IMR-90 (cell line): ENCODE results near the gene LTBP2. TPM values are rescaled to one million over a fixed set of nuclear protein-coding genes. Genes with fewer than 3 reads are reported as not detected.

Experiments
- ATAC-seq: fragments of 200-7000 bp; cut with Tn5 transposase; 2 replicates; pipeline ENCODE4 v1.9.1; 2020; ENCODE audit warnings: low read depth, mild to moderate bottlenecking, moderate library complexity
- BruUV-seq: library from RNA; stranded (reverse); fragments of 400-500 nt; replicated peaks from 2 replicates; lab custom pipeline; 2021; lab: Mats Ljungman, UMichigan
- CTCF ChIA-PET: fragments of 300-600 bp; formaldehyde crosslinking; extraction: SDS; loops from one replicate; lab custom pipeline; 2021; ENCODE audit warnings: antibody characterized with exemption; lab: Yijun Ruan, JAX
- POLR2A ChIA-PET: fragments of 300-600 bp; sonication (Branson Sonifier 250); formaldehyde crosslinking; loops from one replicate; lab custom pipeline; 2022; ENCODE audit warnings: antibody characterized with exemption; ENCODE audit not compliant: unreplicated experiment; lab: Charles Lee
- DNase-seq: peaks from one replicate; pipeline ENCODE4 v3.0.0; 2013
- H2AFZ ChIP-seq: replicated peaks from 2 replicates; pipeline ENCODE3; 2013; ENCODE audit warnings: low read length, mild to moderate bottlenecking; ENCODE audit not compliant: poor library complexity
- H2AK5ac ChIP-seq: 2 replicates; pipeline ENCODE4 v1.6.1; 2013; ENCODE audit warnings: low read depth, low read length, inconsistent platforms
- H2AK9ac ChIP-seq: replicated peaks from 2 replicates; pipeline ENCODE3; 2013; ENCODE audit warnings: mild to moderate bottlenecking, low read depth, low read length, moderate library complexity; ENCODE audit not compliant: poor library complexity
- H2BK120ac ChIP-seq: 2 replicates; pipeline ENCODE4 v1.6.1; 2013; ENCODE audit warnings: low read depth, low read length, inconsistent platforms
- H2BK15ac ChIP-seq: 3 replicates; pipeline ENCODE4 v1.6.1; 2013; ENCODE audit warnings: low read depth, low read length, inconsistent platforms
- H2BK20ac ChIP-seq: 2 replicates; pipeline ENCODE4 v1.6.1; 2013; ENCODE audit warnings: low read depth, mild to moderate bottlenecking, inconsistent platforms, low read length, moderate library complexity
- H2BK5ac ChIP-seq: 2 replicates; pipeline ENCODE4 v1.6.1; 2013; ENCODE audit warnings: mild to moderate bottlenecking, low read depth, low read length, inconsistent platforms; ENCODE audit not compliant: poor library complexity, severe bottlenecking
- H3K14ac ChIP-seq: replicated peaks from 2 replicates; pipeline ENCODE4 v1.6.1; 2013; ENCODE audit warnings: low read depth, low read length, inconsistent platforms
- H3K18ac ChIP-seq: 2 replicates; pipeline ENCODE4 v1.6.1; 2013; ENCODE audit warnings: low read depth, low read length, control low read depth
- H3K23ac ChIP-seq: 2 replicates; pipeline ENCODE4 v1.6.1; 2013; ENCODE audit warnings: low read depth, low read length, inconsistent platforms
- H3K27ac ChIP-seq: 2 replicates; pipeline ENCODE4 v1.5.1; 2013; ENCODE audit warnings: mild to moderate bottlenecking, control low read depth, low read length; ENCODE audit not compliant: insufficient read depth
- H3K27me3 ChIP-seq: 2 replicates; pipeline ENCODE4 v1.6.1; 2013; ENCODE audit warnings: low read length; ENCODE audit not compliant: control insufficient read depth, insufficient read depth
- H3K36me3 ChIP-seq: 2 replicates; pipeline ENCODE4 v1.6.1; 2013; ENCODE audit warnings: low read length, mixed read lengths; ENCODE audit not compliant: control insufficient read depth, insufficient read depth
- H3K4ac ChIP-seq: 2 replicates; pipeline ENCODE4 v1.6.1; 2013; ENCODE audit warnings: low read depth, low read length, inconsistent platforms
- H3K4me1 ChIP-seq: 2 replicates; pipeline ENCODE4 v1.6.1; 2013; ENCODE audit warnings: low read length, mixed read lengths; ENCODE audit not compliant: control insufficient read depth, insufficient read depth
- H3K4me2 ChIP-seq: 2 replicates; pipeline ENCODE4 v1.6.1; 2013; ENCODE audit warnings: low read depth, mild to moderate bottlenecking, control low read depth, low read length, moderate library complexity
- H3K4me3 ChIP-seq: 2 replicates; pipeline ENCODE4 v1.5.1; 2013; ENCODE audit warnings: low read depth, mild to moderate bottlenecking, control low read depth, low read length, moderate library complexity; ENCODE audit not compliant: insufficient read depth
- H3K56ac ChIP-seq: 2 replicates; pipeline ENCODE4 v1.6.1; 2013; ENCODE audit warnings: low read length, inconsistent platforms; ENCODE audit not compliant: insufficient read depth; ENCODE audit errors: extremely low read depth
- H3K79me1 ChIP-seq, 2 experiments: 2 replicates each; pipeline ENCODE4 v1.6.1; 2013; ENCODE audit warnings: low read length in 2 of 2, inconsistent platforms in 1 of 2, low read depth in 1 of 2
- H3K9ac ChIP-seq: 2 replicates; pipeline ENCODE4 v1.6.1; 2013; ENCODE audit warnings: low read depth, low read length, control low read depth
- H3K9me1 ChIP-seq: 2 replicates; pipeline ENCODE4 v1.6.1; 2013; ENCODE audit warnings: low read length, inconsistent platforms; ENCODE audit not compliant: insufficient read depth
- H3K9me3 ChIP-seq: 2 replicates; pipeline ENCODE4 v1.6.1; 2013; ENCODE audit warnings: low read length; ENCODE audit not compliant: control insufficient read depth, insufficient read depth
- H4K20me1 ChIP-seq: 2 replicates; pipeline ENCODE4 v1.6.1; 2013; ENCODE audit warnings: low read length, inconsistent platforms; ENCODE audit not compliant: insufficient read depth
- H4K5ac ChIP-seq: 2 replicates; pipeline ENCODE4 v1.6.1; 2013; ENCODE audit warnings: mild to moderate bottlenecking, low read depth, low read length, control low read depth
- H4K8ac ChIP-seq, 2 experiments: 2 replicates each; pipeline ENCODE4 v1.6.1; 2013; ENCODE audit warnings: low read depth in 2 of 2, low read length in 2 of 2, control low read depth in 1 of 2, inconsistent platforms in 1 of 2
- H4K91ac ChIP-seq: 2 replicates; pipeline ENCODE4 v1.6.1; 2013; ENCODE audit warnings: low read depth, low read length, inconsistent platforms; ENCODE audit not compliant: insufficient read depth
- BHLHE40 ChIP-seq: fragments of 150-350 bp; IDR thresholded peaks from 2 replicates; pipeline ENCODE4 v1.6.1; 2016; ENCODE audit warnings: mild to moderate bottlenecking, low read depth, low read length
- CEBPB ChIP-seq: IDR thresholded peaks from 2 replicates; pipeline ENCODE4 v1.6.1; 2012; ENCODE audit warnings: low read depth, low read length, improper control_type of control experiment
- CHD1 ChIP-seq: IDR thresholded peaks from 2 replicates; pipeline ENCODE4 v1.6.1; 2012; ENCODE audit warnings: low read depth, low read length, improper control_type of control experiment
- CTCF ChIP-seq: conservative IDR thresholded peaks from 2 replicates; pipeline ENCODE4 v1.5.1; 2012; ENCODE audit warnings: mild to moderate bottlenecking, low read depth, low read length, improper control_type of control experiment
- ELK1 ChIP-seq: fragments of 150-350 bp; IDR thresholded peaks from 2 replicates; pipeline ENCODE4 v1.6.1; 2016; ENCODE audit warnings: low read depth, mild to moderate bottlenecking, low read length, moderate library complexity, borderline replicate concordance
- FOS ChIP-seq: fragments of 150-350 bp; IDR thresholded peaks from 2 replicates; pipeline ENCODE4 v1.6.1; 2016; ENCODE audit warnings: low read depth, low read length
- MAFK ChIP-seq: IDR thresholded peaks from 2 replicates; pipeline ENCODE4 v1.6.1; 2012; ENCODE audit warnings: low read depth, low read length, improper control_type of control experiment
- MAZ ChIP-seq: IDR thresholded peaks from 2 replicates; pipeline ENCODE4 v1.6.1; 2012; ENCODE audit warnings: low read depth, mild to moderate bottlenecking, low read length, improper control_type of control experiment, moderate library complexity, borderline replicate concordance
- MXI1 ChIP-seq: IDR thresholded peaks from 2 replicates; pipeline ENCODE4 v1.6.1; 2012; ENCODE audit warnings: low read depth, mild to moderate bottlenecking, low read length, moderate library complexity, borderline replicate concordance
- POLR2A ChIP-seq: IDR thresholded peaks from 2 replicates; pipeline ENCODE4 v1.6.1; 2012; ENCODE audit warnings: mild to moderate bottlenecking, low read depth, low read length
- RAD21 ChIP-seq: IDR thresholded peaks from 2 replicates; pipeline ENCODE4 v1.6.1; 2012; ENCODE audit warnings: low read length, improper control_type of control experiment
- RFX5 ChIP-seq: IDR thresholded peaks from 2 replicates; pipeline ENCODE4 v1.8.0; 2012; ENCODE audit warnings: low read depth, mild to moderate bottlenecking, low read length, moderate library complexity
- SMC3 ChIP-seq: fragments of 150-350 bp; IDR thresholded peaks from 2 replicates; pipeline ENCODE4 v1.6.1; 2016; ENCODE audit warnings: low read depth, mild to moderate bottlenecking, antibody characterized with exemption, low read length, moderate library complexity
- WGBS, 2 experiments: methylation state at CpG; one replicate each; pipeline versions ENCODE4 v1.1.5 to v1.1.7; 2013; ENCODE audit warnings: missing lambda C conversion rate in 2 of 2; ENCODE audit not compliant: insufficient read length in 1 of 2; ENCODE audit errors: extremely low coverage in 2 of 2; 5-methylcytosine and 5-hydroxymethylcytosine counted together
- dilution Hi-C: fragments of 300-500 bp; cut with HindIII; formaldehyde crosslinking; loops from one replicate; pipeline ENCODE4 v1.14.3; 2018; ENCODE audit warnings: low sequenced_read_pairs; ENCODE audit not compliant: unreplicated experiment
- in situ Hi-C: fragments of 300-500 bp; cut with MboI; formaldehyde crosslinking; loops from 3 replicates; pipeline ENCODE4 v1.14.3; 2019; ENCODE audit warnings: low sequenced_read_pairs, inconsistent platforms, mixed read lengths
- intact Hi-C: fragments of 100-400 bp; cut with micrococcal nuclease; formaldehyde crosslinking; loops from 2 replicates; pipeline ENCODE4 v1.10.0; 2022
- polyA plus RNA-seq, 3 experiments: library from polyadenylated mRNA; depleted of rRNA; stranded (reverse); fragments of >200 nt; gene quantifications; 2 replicates each; pipeline ENCODE4 v1.2.3, GENCODE V29; 2012; ENCODE audit warnings: low replicate concordance in 1 of 3
- total RNA-seq: library from RNA; depleted of rRNA; stranded (reverse); fragments of >200 nt; gene quantifications from 2 replicates; pipeline ENCODE4 v1.2.3, GENCODE V29; 2012

LTBP2 gene
- total and polyA plus RNA-seq, 2 of the 4 experiments (the other 2 are of a cell fraction): 23.8 to 79.3 TPM

GRCh38 chr14:74472601-74473000 is 139.4 kb downstream of the LTBP2 start:
- no peak overlapping the region for H3K23ac ChIP-seq
- H4K20me1 ChIP-seq: no peaks in the 10 kb centered on the region
- no peak overlapping the region for H3K56ac ChIP-seq
- no peak overlapping the region for H3K4me3 ChIP-seq
- no peak for DNase-seq
- no CpG with 5 or more reads among the region's 2 CpGs for WGBS, 2 experiments
- intact Hi-C loops (loop anchor here (10.0 kb wide), 1 partner anchor 358 kb away; no protein-coding TSS in a partner anchor), dilution Hi-C loops (no loop called here), in situ Hi-C loops (loop anchor here (5.0 kb wide), 1 partner anchor 110 kb away; no protein-coding TSS in a partner anchor)
- no peak overlapping the region for H4K8ac ChIP-seq
- no peaks in the 10 kb centered on the region for H3K79me1 ChIP-seq
- no peak overlapping the region for H3K18ac ChIP-seq
- no peak overlapping the region for H2AK5ac ChIP-seq
- H2BK120ac ChIP-seq: no peak overlapping the region
- H2BK20ac ChIP-seq: no peak overlapping the region
- H3K27ac ChIP-seq: no peak overlapping the region
- H2AFZ ChIP-seq: no peak overlapping the region
- no TSS peak for BruUV-seq
- no peak overlapping the region for H3K9ac ChIP-seq
- H3K4me2 ChIP-seq: no peak overlapping the region
- H3K14ac ChIP-seq: no peak overlapping the region
- ChIA-PET CTCF (no interaction called here), POLR2A (no interaction called here)
- peaks cover 10% of the 10 kb centered on the region; the same call in 1 of the 2 replicates for H3K9me1 ChIP-seq
- no peak overlapping the region for H4K91ac ChIP-seq
- H3K4me1 ChIP-seq: peaks cover 7% of the 10 kb centered on the region
- no peak overlapping the region for H2BK5ac ChIP-seq
- peaks cover 11% of the 10 kb centered on the region; the same call in 1 of the 2 replicates for H3K27me3 ChIP-seq
- H3K36me3 ChIP-seq: no peaks in the 10 kb centered on the region; the same call in 1 of the 2 replicates
- no peak overlapping the region for H4K5ac ChIP-seq
- H2BK15ac ChIP-seq: no peak overlapping the region
- no peak for ATAC-seq
- no peak for TF ChIP-seq FOS
- TF ChIP-seq RFX5: no peak
- TF ChIP-seq CTCF: no peak
- no peak for TF ChIP-seq RAD21
- no peak for TF ChIP-seq BHLHE40
- no peak for TF ChIP-seq MXI1
- no peak for TF ChIP-seq MAFK
- no peak for TF ChIP-seq CEBPB
- no peak for TF ChIP-seq SMC3
- TF ChIP-seq CHD1: no peak
- TF ChIP-seq ELK1: no peak
- no peak for TF ChIP-seq MAZ
- no peak for TF ChIP-seq POLR2A
- H3K9me3 ChIP-seq: no peaks in the 10 kb centered on the region
- H2AK9ac ChIP-seq: no peak overlapping the region
- H3K4ac ChIP-seq: no peak overlapping the region
